Measurements from ENCODE around the gene MESD.

MESD gene

DNA sequence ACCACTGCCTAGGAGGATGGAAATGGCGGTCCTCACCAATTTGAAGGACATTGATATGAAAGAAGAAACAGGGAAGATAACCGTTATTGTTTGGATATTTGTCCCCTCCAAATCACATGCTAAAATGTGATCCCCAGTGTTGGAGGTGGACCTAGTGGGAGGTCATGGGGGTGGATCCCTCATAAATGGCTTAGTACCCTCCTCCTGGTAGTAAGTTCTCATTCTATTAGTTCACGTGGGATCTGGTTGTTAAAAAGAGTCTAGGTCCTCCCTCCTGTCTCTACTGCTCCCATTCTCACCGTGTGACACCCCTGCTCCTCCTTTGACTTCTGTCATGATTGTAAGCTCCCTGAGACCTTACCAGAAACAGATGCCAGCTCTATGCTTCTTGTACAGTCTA is 41.6 kb upstream of the MESD start:
- no peak for DNase-seq (ENCODE audit: low read depth)
- no peak overlapping the region for H3K4me3 ChIP-seq (ENCODE audit: low read length)
- no peak for TF ChIP-seq CTCF (IDR thresholded peaks at IDR 0.05; ENCODE audit: insufficient read depth, low read depth, low read length, missing control alignments)

GRCh38 chr15:81030301-81030750 is 40.7 kb upstream of the MESD start:
- TF ChIP-seq CTCF (IDR thresholded peaks at IDR 0.05; ENCODE audit: insufficient read depth, low read depth, low read length, missing control alignments), result no peak
- no peak overlapping the region for H3K4me3 ChIP-seq (ENCODE audit: low read length)
- no peak for DNase-seq (ENCODE audit: low read depth)

DNA sequence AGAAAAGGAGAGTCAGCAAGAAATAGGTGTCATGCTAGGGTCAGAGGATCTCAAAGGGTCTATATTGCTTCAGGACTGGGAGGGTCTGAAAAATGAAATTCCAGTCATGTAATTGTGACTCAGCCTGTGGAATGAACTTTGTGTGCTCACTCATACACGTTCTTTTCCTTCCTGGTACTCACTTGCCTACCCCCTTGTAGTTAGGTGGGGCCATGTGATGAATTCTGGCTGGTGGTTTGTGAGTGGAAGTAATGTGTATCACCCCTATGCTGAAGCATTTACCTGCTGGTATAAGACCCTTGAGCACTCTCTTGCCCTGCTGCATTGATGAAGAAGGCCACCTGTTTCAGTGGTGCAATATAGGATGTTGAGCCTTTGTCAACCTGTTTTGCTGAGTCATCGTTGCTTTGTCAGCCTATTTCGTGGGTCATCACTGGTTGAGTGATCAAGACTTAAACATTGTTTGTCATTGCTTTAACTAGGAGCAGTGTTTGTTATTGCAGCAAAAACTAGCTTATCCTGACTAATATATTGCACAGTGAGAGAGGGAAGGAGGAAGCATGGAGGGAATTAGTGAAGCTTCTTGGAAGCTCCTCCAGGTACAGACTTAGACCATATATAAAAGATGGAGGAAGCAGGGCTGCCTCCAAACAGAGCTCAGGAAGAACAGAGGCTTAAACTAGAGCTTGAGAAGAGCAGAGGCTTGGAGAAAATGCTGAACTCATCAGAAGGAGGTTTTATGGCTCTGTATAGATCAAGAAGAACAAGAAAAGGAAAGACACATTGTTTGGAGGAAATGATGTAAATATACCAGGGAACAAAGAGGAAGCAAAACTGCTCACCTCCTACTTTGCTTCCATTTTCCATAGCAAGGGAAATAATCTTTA is 40.0 kb upstream of the MESD start:
- TF ChIP-seq CTCF (IDR thresholded peaks at IDR 0.05; ENCODE audit: insufficient read depth, low read depth, low read length, missing control alignments), result no peak
- no peak overlapping the region for H3K4me3 ChIP-seq (ENCODE audit: low read length)
- peak; percentile 65 for DNase-seq (ENCODE audit: low read depth)

GRCh38 chr15:81026836-81027599 is 37.4 kb upstream of the MESD start:
- no peak for TF ChIP-seq CTCF (IDR thresholded peaks at IDR 0.05; ENCODE audit: insufficient read depth, low read depth, low read length, missing control alignments)
- H3K4me3 ChIP-seq (ENCODE audit: low read length), result no peak overlapping the region
- no peak for DNase-seq (ENCODE audit: low read depth)

DNA sequence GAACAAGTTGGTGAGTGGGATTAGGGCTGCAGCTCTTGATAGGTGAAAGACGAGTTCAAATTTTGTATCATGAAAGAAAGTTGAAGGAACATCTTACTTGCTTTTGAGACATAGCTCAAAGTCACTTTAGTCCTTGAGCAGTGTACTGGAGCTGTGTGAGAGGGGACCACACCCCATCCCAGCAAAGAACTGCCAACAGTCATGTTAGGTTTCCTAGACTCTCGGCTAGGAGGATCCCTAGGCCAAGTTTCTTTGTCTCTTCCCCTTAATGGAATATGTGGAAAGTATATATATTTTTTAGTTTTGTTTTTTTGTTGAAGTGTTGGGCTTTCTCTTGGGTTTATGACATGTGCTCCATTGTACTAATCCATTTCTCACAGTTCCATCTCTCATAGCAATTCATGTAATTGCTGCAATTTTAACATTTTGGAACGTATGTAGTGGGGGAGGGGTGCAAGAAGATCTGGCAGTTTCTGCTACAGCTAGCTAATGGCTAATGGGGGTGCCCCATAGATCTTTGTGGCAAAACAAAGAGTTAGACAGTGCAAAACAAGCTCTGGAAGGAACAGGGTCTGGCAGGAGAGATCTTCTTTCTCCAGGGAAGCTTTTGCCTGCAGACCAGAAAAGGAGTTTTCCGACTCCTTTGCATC is 36.2 kb upstream of the MESD start:
- no peak overlapping the region for H3K4me3 ChIP-seq (ENCODE audit: low read length)
- no peak for TF ChIP-seq CTCF (IDR thresholded peaks at IDR 0.05; ENCODE audit: insufficient read depth, low read depth, low read length, missing control alignments)
- DNase-seq (ENCODE audit: low read depth), result no peak

DNA sequence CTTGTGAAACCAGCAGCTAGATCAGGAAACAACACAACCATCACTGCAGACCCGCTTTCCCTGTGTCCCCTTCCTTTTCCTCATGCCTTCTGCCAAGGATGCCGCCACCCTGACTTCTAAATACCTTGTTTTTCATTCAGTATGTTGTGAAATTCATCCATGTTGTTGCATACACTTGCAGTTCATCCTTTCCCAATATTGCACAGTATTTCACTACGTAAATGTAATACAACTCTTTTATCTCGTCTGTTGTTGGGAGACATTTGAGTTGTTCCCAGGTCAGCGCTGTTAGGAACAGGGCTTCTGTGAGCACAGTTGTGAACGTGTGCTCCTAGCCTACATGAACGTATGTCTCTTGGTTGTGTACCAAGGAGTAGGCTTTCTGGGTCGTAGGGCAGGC is 35.3 kb upstream of the MESD start:
- no peak for TF ChIP-seq CTCF (IDR thresholded peaks at IDR 0.05; ENCODE audit: insufficient read depth, low read depth, low read length, missing control alignments)
- H3K4me3 ChIP-seq (ENCODE audit: low read length), result no peak overlapping the region
- no peak for DNase-seq (ENCODE audit: low read depth)
